Measurements from ENCODE around the gene NAV3.

DNA sequence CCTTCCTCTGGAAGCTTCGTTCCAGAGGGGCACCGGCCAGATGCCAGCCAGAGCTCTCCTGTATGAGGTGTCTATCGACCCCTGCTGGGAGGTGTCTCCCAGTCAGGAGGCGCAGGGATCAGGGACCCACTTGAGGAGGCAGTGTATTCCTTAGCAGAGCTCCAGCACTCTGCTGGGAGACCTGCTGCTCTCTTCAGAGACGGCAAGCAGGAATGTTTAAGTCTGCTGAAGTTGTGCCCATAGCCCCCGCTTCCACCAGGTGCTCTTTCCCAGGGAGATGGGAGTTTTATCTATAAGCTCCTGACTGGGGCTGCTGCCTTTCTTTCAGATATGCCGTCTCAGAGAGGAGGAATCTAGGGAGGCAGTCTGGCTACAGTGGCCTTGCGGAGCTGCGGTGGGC lies 22.2 kb upstream of the NAV3 start:
- TF ChIP-seq, protein P1, sequence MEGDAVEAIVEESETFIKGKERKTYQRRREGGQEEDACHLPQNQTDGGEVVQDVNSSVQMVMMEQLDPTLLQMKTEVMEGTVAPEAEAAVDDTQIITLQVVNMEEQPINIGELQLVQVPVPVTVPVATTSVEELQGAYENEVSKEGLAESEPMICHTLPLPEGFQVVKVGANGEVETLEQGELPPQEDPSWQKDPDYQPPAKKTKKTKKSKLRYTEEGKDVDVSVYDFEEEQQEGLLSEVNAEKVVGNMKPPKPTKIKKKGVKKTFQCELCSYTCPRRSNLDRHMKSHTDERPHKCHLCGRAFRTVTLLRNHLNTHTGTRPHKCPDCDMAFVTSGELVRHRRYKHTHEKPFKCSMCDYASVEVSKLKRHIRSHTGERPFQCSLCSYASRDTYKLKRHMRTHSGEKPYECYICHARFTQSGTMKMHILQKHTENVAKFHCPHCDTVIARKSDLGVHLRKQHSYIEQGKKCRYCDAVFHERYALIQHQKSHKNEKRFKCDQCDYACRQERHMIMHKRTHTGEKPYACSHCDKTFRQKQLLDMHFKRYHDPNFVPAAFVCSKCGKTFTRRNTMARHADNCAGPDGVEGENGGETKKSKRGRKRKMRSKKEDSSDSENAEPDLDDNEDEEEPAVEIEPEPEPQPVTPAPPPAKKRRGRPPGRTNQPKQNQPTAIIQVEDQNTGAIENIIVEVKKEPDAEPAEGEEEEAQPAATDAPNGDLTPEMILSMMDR (IDR thresholded peaks at IDR 0.05; ENCODE audit: low read depth, low read length, poor library complexity, severe bottlenecking) = no peak
- no peak for TF ChIP-seq EZH2phosphoT487 (IDR thresholded peaks at IDR 0.05; ENCODE audit: borderline replicate concordance, low read length)
